PC-3 (cell line): Measurements from ENCODE around the gene ACLY. TPM values are rescaled to one million over a fixed set of nuclear protein-coding genes. Genes with fewer than 3 reads are reported as not detected.

Source experiments
- ATAC-seq: fragments of 200-7000 bp; cut with Tn5 transposase; 2 replicates; pipeline ENCODE4 v1.9.1; 2020; ENCODE audit warnings: mild to moderate bottlenecking, moderate library complexity
- BruUV-seq: library from RNA; stranded (reverse); fragments of 400-500 nt; replicated peaks from 2 replicates; lab custom pipeline; 2021; lab: Mats Ljungman, UMichigan
- CTCF ChIA-PET: fragments of 300-600 bp; sonication (Branson Sonifier 250); formaldehyde crosslinking; loops from one replicate; lab custom pipeline; 2022; ENCODE audit warnings: antibody characterized with exemption; lab: Charles Lee
- POLR2A ChIA-PET: fragments of 300-600 bp; sonication (Branson Sonifier 250); formaldehyde crosslinking; loops from one replicate; lab custom pipeline; 2022; ENCODE audit warnings: antibody characterized with exemption; ENCODE audit not compliant: unreplicated experiment; lab: Charles Lee
- DNase-seq: peaks from one replicate; pipeline ENCODE4 v3.0.0-alpha.2; 2015
- H2AFZ ChIP-seq: fragments of 300-600 bp; sonication (generic); 2 replicates; pipeline ENCODE4 v1.6.0; 2016; ENCODE audit warnings: antibody characterized with exemption, low read length
- H3F3A ChIP-seq: fragments of 300-600 bp; sonication (generic); one replicate; pipeline ENCODE4 v1.6.0; 2017; ENCODE audit warnings: antibody characterized with exemption, low read length, control low read depth, mild to moderate bottlenecking; ENCODE audit not compliant: unreplicated experiment
- H3K27ac ChIP-seq: fragments of 300-600 bp; sonication (generic); 2 replicates; pipeline ENCODE4 v1.5.1; 2016; ENCODE audit warnings: mild to moderate bottlenecking, low read length
- H3K27me3 ChIP-seq: fragments of 300-600 bp; sonication (generic); 2 replicates; pipeline ENCODE4 v1.6.1; 2016; ENCODE audit warnings: low read length, mixed read lengths
- H3K36me3 ChIP-seq: fragments of 300-600 bp; sonication (generic); 2 replicates; pipeline ENCODE4 v1.6.1; 2016; ENCODE audit warnings: low read depth, mixed run types, low read length, mixed read lengths
- H3K4me1 ChIP-seq: fragments of 300-600 bp; sonication (generic); 2 replicates; pipeline ENCODE4 v1.5.1; 2016; ENCODE audit warnings: low read length; ENCODE audit not compliant: insufficient read depth
- H3K4me2 ChIP-seq: fragments of 300-600 bp; sonication (generic); 2 replicates; pipeline ENCODE4 v1.6.0; 2016; ENCODE audit warnings: low read length
- H3K4me3 ChIP-seq: fragments of 300-600 bp; sonication (generic); 2 replicates; pipeline ENCODE4 v1.5.1; 2016; ENCODE audit warnings: mild to moderate bottlenecking, low read length, mixed read lengths
- H3K79me2 ChIP-seq: fragments of 300-600 bp; sonication (generic); 2 replicates; pipeline ENCODE4 v1.6.1; 2017; ENCODE audit warnings: low read length, mixed read lengths
- H3K9ac ChIP-seq: fragments of 300-600 bp; sonication (generic); 2 replicates; pipeline ENCODE4 v1.6.0; 2016; ENCODE audit warnings: mild to moderate bottlenecking, low read length
- H3K9me2 ChIP-seq: fragments of 300-600 bp; sonication (generic); replicated peaks from 2 replicates; pipeline ENCODE4 v1.6.1; 2016; ENCODE audit warnings: mixed run types, low read length, mixed read lengths
- H3K9me3 ChIP-seq: fragments of 300-600 bp; sonication (generic); 2 replicates; pipeline ENCODE4 v1.6.1; 2016; ENCODE audit warnings: low read length, mixed read lengths
- H4K20me1 ChIP-seq: fragments of 300-600 bp; sonication (generic); 2 replicates; pipeline ENCODE4 v1.6.1; 2016; ENCODE audit warnings: low read length, mixed read lengths
- CTCF ChIP-seq: fragments of 300-600 bp; sonication (generic); conservative IDR thresholded peaks from 2 replicates; pipeline ENCODE4 v1.5.1; 2017; ENCODE audit warnings: antibody characterized with exemption, low read depth, mild to moderate bottlenecking, low read length
- EZH2 ChIP-seq: fragments of 300-600 bp; sonication (generic); IDR thresholded peaks from one replicate; pipeline ENCODE4 v1.6.1; 2017; ENCODE audit warnings: antibody characterized with exemption, mild to moderate bottlenecking, low read length; ENCODE audit not compliant: unreplicated experiment
- EZH2phosphoT487 ChIP-seq: fragments of 300-600 bp; sonication (generic); IDR thresholded peaks from 2 replicates; pipeline ENCODE4 v1.6.1; 2018; ENCODE audit warnings: mild to moderate bottlenecking, antibody characterized with exemption, low read length, borderline replicate concordance
- intact Hi-C: fragments of 100-400 bp; cut with micrococcal nuclease; formaldehyde crosslinking; loops from 2 replicates; pipeline ENCODE4 v1.9.0; 2023
- total RNA-seq: library from RNA; depleted of rRNA; stranded (reverse); fragments of >200 nt; gene quantifications from 2 replicates; pipeline ENCODE4 v1.2.3, GENCODE V29; 2014

Gene ACLY
- total RNA-seq, 1 experiment from 2014 or later = 114 TPM

GRCh38 chr17:41930009-41930832, 11.5 kb upstream of the ACLY start, which contains the start of gene ODAD4:
Gene ODAD4, plus strand, starts transcription at chr17:41930617. Its CDS starts 107 bp downstream, at chr17:41930724.
- H3K9ac ChIP-seq = peak within 1 kb of the TSS; percentile 46
- ATAC-seq = peak; percentile 98

GRCh38 chr17:41928693-41929251, 10.0 kb upstream of the ACLY start:
- Histone ChIP-seq H3K4me3 (no peak overlapping the region), H3K4me1 (0 out of 2 replicates have a peak, but pooled peaks cover 6% of the 10 kb centered on the region), H4K20me1 (no peaks in the 10 kb centered on the region), H3K36me3 (no peaks in the 10 kb centered on the region), H3K4me2 (peak overlapping the region; percentile 84; the same call in 1 of the 2 replicates), H2AFZ (peak overlapping the region; percentile 79; the same call in 1 of the 2 replicates), H3F3A (no peaks in the 10 kb centered on the region), H3K27me3 (no peaks in the 10 kb centered on the region), H3K9me3 (no peaks in the 10 kb centered on the region), H3K9ac (no peak overlapping the region), H3K9me2 (no peaks in the 10 kb centered on the region), H3K27ac (no peak overlapping the region), H3K79me2 (no peaks in the 10 kb centered on the region)
- DNase-seq (no peak), ATAC-seq (no peak)
- ChIA-PET POLR2A (no interaction called here), CTCF (interaction anchor here (0.6 kb wide), 1 partner anchor 121 kb away, joined by 5 read pairs; no protein-coding TSS in a partner anchor)
- intact Hi-C loops = no loop called here
- TF ChIP-seq CTCF (no peak), EZH2 (no peak), EZH2phosphoT487 (no peak)
- BruUV-seq = no TSS peak

More at GRCh38 chr17:41930009-41930832, 11.5 kb upstream of the ACLY start, which contains the start of gene ODAD4:
- Histone ChIP-seq H3K79me2 (no peaks in the 10 kb centered on the region), H3F3A (no peaks in the 10 kb centered on the region), H3K4me2 (peak within 1 kb of the TSS; percentile 84), H3K4me3 (peak within 1 kb of the TSS; percentile 65), H3K9me2 (no peaks in the 10 kb centered on the region), H3K27me3 (no peaks in the 10 kb centered on the region), H3K27ac (peak within 1 kb of the TSS; percentile 62), H4K20me1 (no peaks in the 10 kb centered on the region), H3K4me1 (0 out of 2 replicates have a peak, but pooled peaks cover 6% of the 10 kb centered on the region), H2AFZ (peak within 1 kb of the TSS; percentile 79), H3K9me3 (no peaks in the 10 kb centered on the region), H3K36me3 (no peaks in the 10 kb centered on the region)
- peak; percentile 92 for DNase-seq
- POLR2A ChIA-PET = interaction anchor here (0.6 kb wide), 2 partner anchors 40 to 867 kb away, joined by 3 to 5 read pairs; no protein-coding TSS in a partner anchor
- CTCF ChIA-PET = interaction anchor here (0.6 to 0.9 kb wide), 5 partner anchors 30 to 1909 kb away, joined by 3 to 13 read pairs (median 4); no protein-coding TSS in a partner anchor
- BruUV-seq = TSS peak; percentile 96
- intact Hi-C loops = no loop called here
- no peak for TF ChIP-seq EZH2
- peak; percentile 47 for TF ChIP-seq CTCF
